ENCODE measurements around the gene PLA2G15.

PLA2G15 gene, protein sequence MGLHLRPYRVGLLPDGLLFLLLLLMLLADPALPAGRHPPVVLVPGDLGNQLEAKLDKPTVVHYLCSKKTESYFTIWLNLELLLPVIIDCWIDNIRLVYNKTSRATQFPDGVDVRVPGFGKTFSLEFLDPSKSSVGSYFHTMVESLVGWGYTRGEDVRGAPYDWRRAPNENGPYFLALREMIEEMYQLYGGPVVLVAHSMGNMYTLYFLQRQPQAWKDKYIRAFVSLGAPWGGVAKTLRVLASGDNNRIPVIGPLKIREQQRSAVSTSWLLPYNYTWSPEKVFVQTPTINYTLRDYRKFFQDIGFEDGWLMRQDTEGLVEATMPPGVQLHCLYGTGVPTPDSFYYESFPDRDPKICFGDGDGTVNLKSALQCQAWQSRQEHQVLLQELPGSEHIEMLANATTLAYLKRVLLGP

DNA sequence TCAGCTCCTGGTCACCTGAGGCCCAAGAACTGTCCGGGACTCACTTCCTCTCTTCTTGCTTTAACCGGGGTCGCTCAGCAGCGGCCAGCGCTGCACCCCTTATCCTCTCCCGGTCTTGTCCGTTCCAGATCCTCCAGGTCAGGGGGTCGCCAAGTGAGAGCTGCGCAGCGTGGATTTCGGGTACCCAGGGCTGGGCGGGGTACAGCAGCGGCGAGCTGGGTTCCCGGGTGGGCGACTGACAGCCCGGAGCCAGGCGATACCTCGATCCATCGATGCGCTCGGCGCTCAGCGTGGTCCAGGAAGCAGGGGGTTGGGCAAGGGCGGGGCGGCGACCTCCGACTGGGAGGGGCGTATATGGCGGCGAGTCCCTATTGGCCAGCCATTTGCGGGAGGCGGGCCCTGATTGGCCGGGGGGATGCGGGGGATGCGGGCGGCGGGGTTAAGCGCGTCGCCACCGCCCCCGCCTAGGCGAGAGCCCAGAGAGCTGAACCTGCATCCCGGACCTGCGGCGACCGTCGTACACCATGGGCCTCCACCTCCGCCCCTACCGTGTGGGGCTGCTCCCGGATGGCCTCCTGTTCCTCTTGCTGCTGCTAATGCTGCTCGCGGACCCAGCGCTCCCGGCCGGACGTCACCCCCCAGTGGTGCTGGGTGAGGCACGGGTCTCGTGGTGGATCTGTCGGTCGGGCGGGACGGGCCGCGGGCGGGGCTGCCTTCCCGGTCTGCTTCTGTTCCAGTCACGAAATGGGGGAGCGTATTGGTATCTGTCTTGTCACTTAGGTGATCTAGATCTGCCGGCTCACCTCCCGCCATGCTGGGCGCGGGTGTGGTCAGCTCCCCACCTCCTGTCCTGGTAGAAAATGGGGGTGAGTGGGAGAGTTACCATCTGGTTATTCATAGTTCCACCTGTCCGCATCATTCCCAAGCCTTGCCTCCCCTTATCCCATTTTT is at the start of gene PLA2G15:
Gene PLA2G15 (plus strand): TSS at position 471 of the 951 bp plus-strand sequence. CDS start 54 bp downstream, at position 525.
- DNase-seq: peak; percentile 77 to 78

DNA sequence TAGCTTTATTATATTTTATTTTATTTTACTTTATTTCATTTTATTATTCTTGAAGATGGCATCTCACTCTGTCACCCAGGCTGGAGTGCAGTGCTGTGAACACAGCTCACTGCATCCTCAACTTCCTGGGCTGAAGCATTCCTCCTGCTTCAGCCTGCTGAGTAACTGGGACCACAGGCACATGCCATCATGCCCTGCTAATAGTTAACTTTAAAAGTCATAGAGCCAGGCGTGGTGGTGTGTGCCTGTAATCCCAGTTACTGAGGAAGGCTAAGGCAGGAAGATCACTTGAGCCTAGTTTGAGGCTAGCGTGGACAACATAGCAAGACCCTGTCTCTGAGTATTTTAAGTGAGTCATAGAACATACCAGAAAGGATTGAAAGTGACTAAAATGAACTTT is 47.9 kb upstream of the PLA2G15 start:
- DNase-seq: no peak

DNA sequence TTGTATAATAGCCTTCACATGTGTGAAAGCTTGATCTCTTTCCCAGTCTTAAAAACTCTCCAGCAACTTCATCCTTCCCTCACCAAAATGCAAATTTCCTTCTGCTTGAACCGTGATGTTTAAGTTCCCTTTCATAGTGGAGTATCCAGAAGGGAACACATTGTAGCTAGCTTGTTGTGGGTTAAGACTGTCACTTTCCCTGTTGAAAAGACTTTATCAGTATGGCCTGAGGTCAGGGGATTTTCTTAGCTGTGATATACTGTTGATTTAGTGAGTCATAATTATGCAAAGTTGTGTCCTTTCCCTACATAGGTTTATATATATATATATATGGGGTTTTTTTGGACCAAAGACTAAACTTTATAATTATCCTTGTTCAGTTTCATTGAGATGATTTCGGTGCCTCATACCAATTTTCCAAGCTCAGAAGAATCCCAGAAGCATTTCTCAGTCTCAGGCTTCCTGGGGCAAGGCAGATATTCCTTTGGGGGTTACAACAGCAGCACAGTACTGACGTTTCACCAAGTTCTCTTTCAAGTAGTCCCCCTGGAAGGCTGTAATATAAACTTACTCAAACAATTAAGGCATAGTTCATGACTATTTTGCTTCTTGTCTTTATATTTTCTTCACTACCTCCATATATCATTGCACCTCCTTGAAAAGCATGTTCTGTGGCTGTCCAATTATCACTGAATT is 44.9 kb upstream of the PLA2G15 start:
- DNase-seq: no peak

DNA sequence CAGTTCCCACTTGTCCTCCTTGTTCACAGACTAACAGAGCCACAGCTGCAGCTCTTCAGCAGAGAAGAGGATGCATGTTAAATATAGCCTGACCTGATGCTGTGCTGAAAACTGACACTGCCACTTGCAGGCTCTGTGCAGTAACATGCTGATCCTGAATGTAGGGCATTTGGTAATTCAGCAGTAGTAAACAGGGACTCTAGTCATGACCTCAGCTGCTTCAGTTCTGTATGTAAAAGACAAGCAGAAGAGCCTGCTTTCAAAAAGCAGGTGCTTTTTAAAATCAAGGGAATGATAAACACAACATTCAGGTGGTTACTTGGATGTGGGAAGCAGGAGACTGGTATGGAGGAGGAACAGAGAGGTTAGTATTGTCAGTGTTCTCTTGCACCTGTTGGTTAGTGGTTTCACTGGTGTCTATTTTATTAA is 43.1 kb upstream of the PLA2G15 start:
- no peak for DNase-seq

DNA sequence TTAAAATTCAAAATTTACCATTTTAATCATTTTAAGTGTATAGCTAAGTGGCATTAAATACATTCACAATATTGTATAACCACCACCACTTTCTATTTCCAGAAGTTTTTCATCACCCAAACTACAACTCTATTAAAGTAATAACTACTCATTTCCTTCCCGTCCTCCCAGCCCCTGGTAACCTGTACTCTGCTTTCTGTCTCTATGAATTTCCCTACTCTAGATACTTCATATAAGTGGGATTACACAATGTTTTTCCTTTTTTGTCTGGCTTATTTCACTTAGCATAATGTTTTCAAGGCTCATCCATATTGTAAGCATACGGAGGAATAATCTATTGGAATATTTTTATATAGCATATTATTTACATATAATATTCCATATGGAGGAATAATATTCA is 38.9 kb upstream of the PLA2G15 start:
- no peak for DNase-seq

DNA sequence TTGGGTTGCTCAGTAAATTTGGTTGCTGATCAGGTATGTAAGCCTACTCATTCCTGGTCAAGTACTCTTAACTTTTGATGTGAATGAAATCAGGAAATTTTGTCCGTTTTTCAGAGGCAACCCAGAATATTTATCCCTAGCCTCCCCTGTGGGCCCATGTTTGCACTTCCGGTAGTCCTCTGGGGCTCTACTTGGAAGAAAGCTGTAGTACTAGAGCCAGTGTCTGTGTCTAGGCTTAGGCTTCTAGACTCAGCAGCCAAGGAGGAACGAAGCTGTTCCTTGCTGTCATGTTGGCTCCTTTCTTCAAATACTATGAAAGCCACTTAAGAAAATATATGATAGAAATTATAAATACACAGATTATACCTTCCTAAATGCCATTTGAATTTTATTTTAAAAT is 30.4 kb upstream of the PLA2G15 start:
- no peak for DNase-seq

DNA sequence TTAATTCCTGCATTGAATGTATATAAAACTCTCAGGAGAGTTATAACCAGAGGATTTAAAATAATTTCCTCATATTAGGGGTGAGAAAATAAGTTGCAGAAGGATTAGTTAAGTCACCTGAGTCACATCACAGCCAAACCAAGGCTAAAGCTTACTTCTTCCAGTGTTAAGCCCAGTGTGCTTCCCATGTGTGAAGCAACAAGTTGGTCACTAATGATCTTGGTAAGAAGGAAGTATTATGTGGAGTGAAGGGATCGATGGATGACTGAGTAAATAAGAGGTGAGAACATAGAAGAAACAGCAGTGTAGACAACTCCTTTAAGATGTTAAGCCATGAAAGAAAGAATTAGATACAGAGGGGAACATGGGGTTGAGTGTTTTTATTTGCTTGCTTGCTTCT is 29.9 kb upstream of the PLA2G15 start:
- DNase-seq: no peak

DNA sequence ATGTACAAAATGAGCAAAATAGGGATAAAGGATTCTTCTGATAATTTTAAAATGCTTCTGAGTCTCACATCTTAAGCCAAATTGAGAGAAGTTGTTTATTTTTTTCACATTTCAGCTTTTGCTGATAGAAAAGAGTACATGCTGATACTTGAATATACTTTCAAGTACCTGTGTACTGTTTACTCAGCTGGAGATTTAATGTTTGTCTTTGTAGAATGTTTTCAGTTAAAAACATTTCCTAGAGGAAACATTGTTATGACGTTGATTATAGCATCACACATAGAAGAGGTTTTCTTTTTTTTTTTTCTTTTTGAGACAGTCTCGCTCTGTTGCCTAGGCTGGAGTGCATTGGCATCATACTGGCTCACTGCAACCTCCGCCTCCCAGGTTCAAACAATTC is 28.9 kb upstream of the PLA2G15 start:
- no peak for DNase-seq

DNA sequence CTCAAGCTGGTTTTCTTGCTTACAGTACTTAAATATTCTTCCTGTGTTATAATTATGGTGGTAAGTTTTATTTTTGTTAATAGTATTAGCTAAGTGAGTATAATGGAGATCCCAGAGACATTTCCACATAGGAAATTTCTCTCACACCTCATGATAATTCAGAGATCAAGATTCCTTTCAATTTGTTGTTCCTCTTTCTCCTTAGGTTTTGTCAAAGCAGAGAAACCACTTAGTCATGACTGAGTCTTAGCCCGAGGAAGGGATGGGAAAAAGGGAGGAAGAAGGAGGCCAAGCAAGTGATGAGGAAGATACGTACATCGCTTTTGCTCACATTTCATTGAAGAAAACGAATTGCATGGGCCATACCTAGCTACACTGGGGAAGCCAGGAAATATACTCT is 27.7 kb upstream of the PLA2G15 start:
- no peak for DNase-seq

DNA sequence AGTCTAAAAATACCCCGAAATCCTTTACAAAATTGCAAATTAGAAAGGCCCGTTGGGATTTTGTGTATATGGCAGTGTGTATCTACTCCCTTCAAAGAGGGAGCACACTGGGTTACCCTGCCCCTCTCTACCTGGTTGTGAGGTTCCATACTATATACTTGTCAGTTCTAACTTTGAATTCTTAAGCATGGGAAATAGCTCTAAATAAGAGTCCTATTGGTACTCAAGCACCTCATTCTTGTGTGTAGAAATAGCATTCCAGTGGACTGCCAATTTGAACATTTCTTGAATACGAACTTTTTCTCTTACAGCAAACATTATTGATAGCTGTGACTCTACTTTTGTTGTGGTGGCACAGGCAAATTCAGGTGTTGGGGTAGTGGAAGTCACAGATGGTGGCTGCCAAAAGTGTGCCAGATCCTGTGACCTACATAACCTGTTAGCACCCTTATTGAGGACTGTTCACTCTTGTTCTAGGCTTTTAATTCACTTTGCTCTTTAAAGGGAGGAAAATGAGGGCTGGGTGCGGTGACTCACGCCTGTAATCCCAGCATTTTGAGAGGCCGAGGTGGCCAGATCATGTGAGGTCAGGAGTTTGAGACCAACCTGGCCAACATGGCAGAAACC is 25.3 kb upstream of the PLA2G15 start:
- no peak for DNase-seq

DNA sequence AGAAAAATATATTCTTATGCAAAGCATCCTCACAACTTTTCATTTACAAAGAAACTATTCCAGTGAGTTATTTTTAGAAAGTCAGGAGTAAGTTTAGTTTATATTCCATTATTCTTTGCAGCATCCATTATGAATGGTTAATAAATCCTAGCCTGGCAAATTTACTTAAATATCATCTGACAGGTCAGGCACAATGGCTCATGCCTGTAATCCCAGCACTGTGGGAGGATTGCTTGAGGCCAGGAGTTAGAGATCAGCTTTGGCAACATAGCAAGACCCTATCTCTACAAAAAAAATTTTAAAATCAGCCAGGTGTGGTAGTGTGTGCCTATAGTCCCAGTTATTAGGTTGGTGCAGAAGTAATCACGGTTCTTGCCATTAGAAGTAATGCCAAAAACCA is 22.1 kb upstream of the PLA2G15 start:
- no peak for DNase-seq

DNA sequence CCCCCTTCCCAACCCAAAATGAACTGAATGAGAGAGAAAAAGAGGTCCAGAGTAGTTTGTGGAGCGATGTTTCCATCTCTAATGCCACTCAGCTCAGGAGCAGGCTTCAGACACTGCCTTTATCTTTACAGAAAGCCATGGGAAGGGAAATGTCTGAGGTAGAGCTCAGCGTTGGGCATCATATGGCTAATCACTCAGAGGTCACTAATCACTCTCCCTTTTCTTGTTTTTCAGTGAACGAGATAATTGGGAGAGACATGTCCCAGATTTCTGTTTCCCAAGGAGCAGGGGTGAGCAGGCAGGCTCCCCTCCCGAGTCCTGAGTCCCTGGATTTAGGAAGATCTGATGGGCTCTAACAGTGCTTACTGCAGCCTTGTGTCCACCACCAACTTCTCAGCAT is 19.1 kb upstream of the PLA2G15 start:
- no peak for DNase-seq

DNA sequence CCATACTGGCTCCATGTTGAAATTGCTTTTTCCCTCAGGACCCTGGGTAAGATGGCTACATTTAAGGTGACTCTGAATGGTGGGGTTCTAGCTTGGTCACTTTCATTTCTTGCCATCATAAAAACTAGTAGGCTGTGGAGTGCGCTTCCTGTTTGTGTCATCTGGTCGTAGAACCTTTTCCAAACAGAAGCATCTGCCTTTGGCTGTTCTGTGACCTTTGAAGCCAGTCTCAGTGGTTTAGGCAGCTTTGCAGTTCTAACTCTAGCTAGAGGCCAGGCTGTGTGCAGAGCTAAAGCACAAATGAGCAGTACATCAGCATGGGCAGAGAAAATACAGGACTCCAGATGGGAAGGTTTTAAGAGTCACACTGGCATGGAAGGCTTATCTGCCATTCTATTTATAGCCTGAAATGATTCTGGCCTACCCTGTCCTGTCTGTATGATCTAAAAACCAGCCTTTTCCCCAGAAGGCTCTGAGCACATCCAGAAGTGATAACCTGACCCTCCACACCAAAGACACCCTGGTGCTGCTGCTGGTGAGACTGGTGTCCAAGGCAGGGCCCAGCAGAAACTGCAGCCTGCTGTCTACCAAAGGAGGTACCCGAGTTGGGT is 17.9 kb upstream of the PLA2G15 start:
- DNase-seq: no peak

DNA sequence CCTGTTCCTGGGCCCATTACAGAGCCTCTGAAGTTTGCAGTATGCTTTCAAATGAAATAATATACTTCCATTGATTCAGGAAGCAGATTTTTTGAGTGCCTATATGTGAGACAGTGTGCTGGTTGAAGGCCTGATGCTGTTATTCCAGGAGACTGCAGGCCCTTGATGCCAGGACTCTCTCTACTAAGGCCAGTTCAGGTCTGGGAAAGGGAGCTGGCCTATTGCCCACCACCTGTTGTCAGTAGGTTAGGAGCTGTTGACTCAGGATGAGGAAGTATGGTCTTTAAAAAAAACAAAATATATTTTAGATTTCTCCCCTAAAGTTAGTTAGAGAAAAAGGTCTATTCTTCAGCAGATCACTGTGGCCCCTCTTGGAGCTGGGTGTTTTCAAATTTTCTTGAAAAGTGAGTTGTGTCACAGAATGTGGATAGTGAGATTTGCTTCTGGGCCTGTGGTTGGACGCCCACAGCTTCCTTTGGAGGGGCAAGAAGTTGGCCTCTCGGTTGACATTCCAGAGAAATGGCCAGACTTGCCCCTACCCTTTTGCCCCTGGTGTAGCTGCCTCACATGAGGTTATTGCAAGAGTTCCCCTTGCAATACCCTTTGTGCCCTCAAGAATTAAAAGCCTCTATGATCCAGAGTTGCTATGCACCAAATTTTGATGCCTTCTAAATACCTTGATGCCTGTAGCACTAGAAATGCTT is 17.2 kb upstream of the PLA2G15 start:
- DNase-seq: no peak

DNA sequence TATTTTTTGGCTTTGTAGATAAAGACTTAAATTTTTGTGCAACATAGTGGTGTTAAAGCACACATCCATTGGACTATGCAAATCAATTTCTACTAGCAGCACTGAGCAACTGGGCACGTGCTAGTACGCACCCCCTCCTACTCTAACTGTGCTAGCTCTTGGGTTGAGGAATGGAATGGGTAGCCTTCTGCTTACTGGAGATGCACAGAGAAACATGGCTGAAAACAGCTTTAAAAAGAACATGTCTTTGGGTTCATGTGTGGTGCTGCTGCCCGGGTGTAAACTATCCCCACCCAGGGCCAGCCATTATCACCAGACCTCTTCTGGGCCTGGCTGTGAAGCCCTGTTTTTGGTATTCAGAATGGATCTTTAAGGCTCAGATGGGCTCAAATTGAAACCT is 16.5 kb upstream of the PLA2G15 start:
- DNase-seq: no peak

DNA sequence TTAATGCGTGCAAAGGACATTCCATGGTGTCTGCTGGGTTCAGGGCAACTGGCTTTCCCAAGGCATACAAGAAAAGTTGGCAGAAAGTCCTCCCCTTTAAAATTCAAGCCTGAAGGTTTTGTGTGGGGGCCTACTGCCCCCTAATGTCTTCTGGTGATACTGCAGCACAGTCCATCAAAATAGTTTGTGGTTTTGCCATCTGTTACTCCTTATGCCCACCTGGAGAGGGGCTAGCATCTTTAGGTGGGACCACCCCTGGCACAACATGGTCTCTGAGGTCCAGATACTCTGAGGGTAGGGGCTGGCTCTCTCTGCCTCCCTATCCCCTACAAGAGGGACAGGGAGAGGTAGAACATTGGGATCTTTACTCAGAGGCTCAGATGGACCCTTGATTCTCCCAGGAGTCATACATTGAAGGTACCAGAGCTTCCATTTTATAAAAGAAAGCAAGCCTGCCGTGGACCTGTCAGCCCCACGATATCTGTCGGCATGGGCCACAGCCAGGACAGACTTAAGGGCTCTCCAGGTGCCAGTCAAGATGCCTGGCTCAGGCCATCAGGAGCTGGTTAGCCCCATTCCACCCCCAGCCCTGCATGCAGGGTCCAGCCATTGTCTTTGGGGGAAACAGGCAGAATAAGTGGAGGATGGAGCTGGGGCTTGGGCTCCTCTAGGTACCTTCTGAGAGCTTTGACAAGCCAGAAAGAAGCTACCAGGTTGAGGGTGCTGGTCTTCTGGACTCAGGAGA is 15.6 kb upstream of the PLA2G15 start:
- DNase-seq: peak; percentile 16 to 39

DNA sequence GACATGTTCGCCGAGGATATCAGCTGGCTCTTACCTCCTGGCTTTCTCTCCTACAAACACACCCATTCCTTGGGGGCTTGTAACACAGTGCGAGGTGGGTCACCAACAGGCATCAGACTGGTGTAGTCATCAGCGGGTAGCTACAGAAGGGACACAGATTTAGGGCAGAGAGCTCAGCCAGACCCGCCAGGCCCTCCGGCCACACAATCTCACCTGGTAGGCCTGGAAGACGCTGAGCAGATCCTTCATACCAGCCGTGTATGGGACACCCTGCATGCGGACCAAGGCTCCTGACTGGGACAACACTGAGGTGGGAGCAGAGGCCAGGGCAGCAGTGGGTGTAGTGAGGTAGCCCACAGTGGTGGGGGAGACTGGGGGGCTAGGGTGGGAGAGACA is 15.0 kb upstream of the PLA2G15 start:
- DNase-seq: no peak

DNA sequence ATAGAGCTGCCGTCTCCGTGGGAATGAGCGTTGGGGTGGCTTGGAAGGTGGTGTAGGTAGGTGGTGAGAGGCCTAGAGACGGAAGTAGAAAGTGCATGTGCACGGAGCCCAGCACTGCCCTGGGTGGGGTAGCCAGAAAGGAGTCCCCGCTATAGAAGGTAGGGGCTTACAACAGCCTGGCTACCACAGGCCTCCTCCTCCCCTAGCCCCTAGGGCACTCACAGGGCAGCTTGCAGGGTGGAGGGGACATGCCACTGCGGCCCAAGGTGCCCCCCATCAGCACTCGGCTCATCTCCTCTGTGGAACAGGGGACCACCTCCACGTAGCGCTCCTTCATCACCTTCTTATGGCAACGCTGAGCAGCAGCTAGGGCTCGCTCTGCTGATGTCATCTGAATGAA is 14.2 kb upstream of the PLA2G15 start:
- no peak for DNase-seq

DNA sequence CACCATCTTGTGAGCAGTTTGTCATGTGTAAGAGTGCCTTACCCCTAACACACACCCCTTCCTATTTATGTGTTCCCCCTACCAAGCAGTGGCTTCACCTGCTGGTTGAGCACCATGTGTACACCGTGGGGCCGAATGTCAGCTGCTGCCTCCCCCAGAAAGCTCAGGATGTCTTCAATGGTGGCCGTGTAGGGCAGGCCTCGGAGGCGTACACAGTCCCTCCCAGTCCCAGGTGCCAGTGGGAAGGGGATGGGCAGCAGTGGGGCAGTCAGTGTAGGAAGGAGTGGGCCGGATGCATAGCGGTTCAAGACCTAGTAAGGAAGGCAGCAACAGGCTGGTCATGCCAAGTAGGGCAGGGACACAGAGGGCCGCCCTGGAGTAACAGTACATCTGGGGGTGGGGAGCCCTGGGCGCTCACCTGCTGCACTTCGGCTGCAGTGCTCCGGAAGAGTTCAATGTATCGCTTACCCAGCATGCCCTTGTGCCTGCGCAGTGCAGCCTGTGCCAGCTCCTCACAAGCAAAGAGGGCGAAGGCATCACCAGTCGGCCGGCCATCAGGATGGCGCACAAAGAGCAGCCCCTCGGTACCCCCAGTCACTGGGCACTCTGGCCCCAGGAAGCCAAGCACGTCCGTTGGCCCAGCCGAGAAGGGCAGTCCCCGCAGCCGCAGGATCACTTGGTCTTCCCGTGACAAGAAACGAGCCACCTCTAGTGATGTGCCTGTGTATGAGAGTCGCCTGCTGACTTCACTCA is 13.6 kb upstream of the PLA2G15 start:
- no peak for DNase-seq

DNA sequence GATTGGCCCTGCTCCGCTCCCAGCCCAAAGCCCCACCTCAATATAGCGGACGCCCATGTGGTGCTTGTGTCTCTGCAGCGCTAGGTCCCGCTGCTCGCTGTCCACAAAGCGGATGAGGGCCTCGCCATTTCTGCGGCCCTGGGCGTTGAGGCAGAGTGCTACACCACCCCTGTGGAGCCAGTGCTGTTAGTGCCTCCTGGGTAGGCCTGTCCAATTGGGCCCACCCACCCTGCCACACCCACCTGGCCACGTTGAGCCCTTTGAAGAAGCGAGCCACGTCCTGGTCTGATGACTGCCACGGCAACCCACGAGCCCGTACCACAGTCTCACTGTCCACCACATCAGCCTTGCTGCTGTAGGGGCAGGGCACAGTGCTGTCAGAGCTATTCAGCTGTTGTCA is 12.8 kb upstream of the PLA2G15 start:
- DNase-seq: no peak
